ENCODE results near the gene PLAAT2. TPM values are rescaled to one million over a fixed set of nuclear protein-coding genes. Genes with fewer than 3 reads are reported as not detected.

Gene PLAAT2
- total and polyA plus RNA-seq, 9 of the 15 experiments (the other 6 are each of a cell fraction or from before 2014, with no cell fraction given): not detected

- no peak for TF ChIP-seq GMEB1 (CRISPR knock-in tag; IDR thresholded peaks at IDR 0.05)
- TF ChIP-seq ARNT (IDR thresholded peaks at IDR 0.05): peak in 1 of 2 experiments; percentile 89; a peak in 2 of 4 replicates
- TF ChIP-seq ATF6 (CRISPR knock-in tag; IDR thresholded peaks at IDR 0.05): no peak
- TF ChIP-seq HMG20A (CRISPR knock-in tag; conservative IDR thresholded peaks at IDR 0.05): no peak
- TF ChIP-seq E2F6 (IDR thresholded peaks at IDR 0.05; ENCODE audit: borderline replicate concordance in 1 of 2, extremely low read depth in 1 of 2, insufficient read depth in 1 of 2, insufficient read length in 1 of 2, low read depth in 1 of 2, low read length in 1 of 2, poor library complexity in 1 of 2, severe bottlenecking in 1 of 2): no peak
- no peak for TF ChIP-seq UBTF (IDR thresholded peaks at IDR 0.05; ENCODE audit: borderline replicate concordance in 1 of 2, low read depth in 2 of 2, low read length in 2 of 2)
- no peak for TF ChIP-seq ZNF609 (CRISPR knock-in tag; IDR thresholded peaks at IDR 0.05; ENCODE audit: borderline replicate concordance)
- no peak for TF ChIP-seq SIN3A (IDR thresholded peaks at IDR 0.05; ENCODE audit: borderline replicate concordance in 2 of 2, control insufficient read depth in 1 of 2, low read depth in 2 of 2, low read length in 2 of 2)
- no peak for TF ChIP-seq ZNF253 (CRISPR knock-in tag; conservative IDR thresholded peaks at IDR 0.05)
- no peak for TF ChIP-seq E2F1 (CRISPR knock-in tag; IDR thresholded peaks at IDR 0.05)
- TF ChIP-seq NFATC3 (IDR thresholded peaks at IDR 0.05): no peak
- peak; percentile 46; the same call in 1 of the 2 replicates for TF ChIP-seq RNF2 (IDR thresholded peaks at IDR 0.05)
- peak; percentile 56 for TF ChIP-seq SMAD4 (CRISPR knock-in tag; conservative IDR thresholded peaks at IDR 0.05)
Measured at GRCh38 chr11:63517156-63517555, 46.0 kb downstream of the PLAAT2 start (continued).

Data from K562 (cell line).